SK-N-DZ (cell line): ENCODE results near the gene CYB5D1.

Experiments
- DNase-seq: peaks from one replicate; pipeline ENCODE4 v3.0.0-alpha.2; 2015; ENCODE audit warnings: low spot score

CYB5D1 gene

GRCh38 chr17:7885367-7886226, 27.8 kb downstream of the CYB5D1 start:
- peak; percentile 78 for DNase-seq

- no peak for DNase-seq
Observed at GRCh38 chr17:7886227-7887037, 28.6 kb downstream of the CYB5D1 start.

GRCh38 chr17:7887038-7887481, 29.3 kb downstream of the CYB5D1 start:
- no peak for DNase-seq

GRCh38 chr17:7887482-7888183, 29.8 kb downstream of the CYB5D1 start:
- DNase-seq: peak; percentile 98

GRCh38 chr17:7888184-7888920, 30.5 kb downstream of the CYB5D1 start, which contains the start of gene CHD3:
Gene CHD3, plus strand, starts transcription at chr17:7888789. Its CDS starts 212 bp downstream, at chr17:7889001.
- DNase-seq: peak; percentile 48

- peak; percentile 79 for DNase-seq
Observed at GRCh38 chr17:7889166-7889955, 31.6 kb downstream of the CYB5D1 start.

- no peak for DNase-seq
Observed at GRCh38 chr17:7893187-7893880, 35.5 kb downstream of the CYB5D1 start.

GRCh38 chr17:7894226-7894625, 36.4 kb downstream of the CYB5D1 start:
- DNase-seq: no peak

GRCh38 chr17:7894866-7895265, 37.1 kb downstream of the CYB5D1 start:
- DNase-seq: no peak

GRCh38 chr17:7897090-7897489, 39.3 kb downstream of the CYB5D1 start:
- no peak for DNase-seq

GRCh38 chr17:7897773-7898172, 40.0 kb downstream of the CYB5D1 start:
- no peak for DNase-seq

- DNase-seq: no peak
Observed at GRCh38 chr17:7903154-7904103, 45.6 kb downstream of the CYB5D1 start.

GRCh38 chr17:7909089-7909488, 51.3 kb downstream of the CYB5D1 start:
- no peak for DNase-seq

- DNase-seq: no peak
Observed at GRCh38 chr17:7910281-7910680, 52.5 kb downstream of the CYB5D1 start.

- no peak for DNase-seq
Observed at GRCh38 chr17:7910711-7911110, 52.9 kb downstream of the CYB5D1 start.

- no peak for DNase-seq
Observed at GRCh38 chr17:7911116-7911515, 53.3 kb downstream of the CYB5D1 start.
